Measurements from ENCODE around the gene MCAT. TPM values are rescaled to one million over a fixed set of nuclear protein-coding genes. Genes with fewer than 3 reads are reported as not detected.

MCAT gene
- total and polyA plus RNA-seq, 7 experiments from 2014 or later = 7.1 to 17.9 (median 10.5) TPM

GRCh38 chr22:43085658-43086606 lies 57.3 kb downstream of the MCAT start:
- Histone ChIP-seq H3K27ac (ENCODE audit: low read depth, low read length) (no peak overlapping the region), H3K27me3 (ENCODE audit: control insufficient read depth in 2 of 2, insufficient read depth in 2 of 2, low read length in 2 of 2) (no peaks in the 10 kb centered on the region), H3K4me3 (ENCODE audit: low read length) (no peak overlapping the region), H3K4me1 (ENCODE audit: control insufficient read depth in 2 of 2, insufficient read depth in 2 of 2, low read length in 2 of 2) (peaks cover 8 to 13% of the 10 kb centered on the region in 2 donors), H3K36me3 (ENCODE audit: control insufficient read depth in 2 of 3, insufficient read depth in 3 of 3, low read length in 3 of 3) (no peaks in the 10 kb centered on the region), H3K9me3 (ENCODE audit: control insufficient read depth in 2 of 3, low read length in 3 of 3) (no peaks in the 10 kb centered on the region)
- Mint-ChIP-seq H3K27me3 (no peaks in the 10 kb centered on the region), H3K36me3 (peaks cover 0 to 11% (median 5%) of the 10 kb centered on the region in 5 donors), H3K4me1 (peaks cover 0 to 19% (median 17%) of the 10 kb centered on the region in 7 donors), H3K27ac (peak overlapping the region in 1 of 9 donors; percentile 7), H3K4me3 (peak overlapping the region in 1 of 10 donors; percentile 21), H3K9me3 (no peaks in the 10 kb centered on the region)
- no peak for DNase-seq
- intact Hi-C loops (cut with micrococcal nuclease) = no loop called here
- CTCF ChIA-PET = no interaction called here
- POLR2A ChIA-PET = no interaction called here
- ATAC-seq = no peak

Other genes starting within 250 kb of the MCAT start
- gene PACSIN2, start 128.2 kb downstream of the MCAT start, total RNA-seq = 10 to 100 TPM; 27.6 to 62.5 (median 38.1) TPM
- gene PACSIN2, start 128.2 kb downstream of the MCAT start, polyA plus RNA-seq = 10 to 100 TPM; 26.6 to 36.3 TPM
- 1 to 10 TPM; 4.6 to 7.7 (median 6.9) TPM for gene TTLL1, start 54.0 kb downstream of the MCAT start, total RNA-seq
- 10 to 100 TPM; 10.6 to 16.1 TPM for gene TTLL1, start 54.0 kb downstream of the MCAT start, polyA plus RNA-seq
- gene BIK, start 32.6 kb downstream of the MCAT start, total RNA-seq = 1 to 10 TPM; 1.1 to 2.6 (median 1.4) TPM
- gene BIK, start 32.6 kb downstream of the MCAT start, polyA plus RNA-seq = 1 to 10 TPM; 2.2 to 4.3 TPM
- gene TSPO, start 8.2 kb upstream of the MCAT start, total RNA-seq = 100 to 1,000 TPM in 2 of 5 experiments, 10 to 100 TPM in 3; 56.1 to 190 (median 61.5) TPM
- gene TSPO, start 8.2 kb upstream of the MCAT start, polyA plus RNA-seq = 100 to 1,000 TPM; 341 to 357 TPM
- gene TTLL12, start 43.7 kb upstream of the MCAT start, total RNA-seq = 10 to 100 TPM; 15.6 to 43.7 (median 29.6) TPM
- gene TTLL12, start 43.7 kb upstream of the MCAT start, polyA plus RNA-seq = 10 to 100 TPM; 15.6 to 28.2 TPM
- under 1 TPM in 3 of 5 experiments, not detected in 2; 0.11 to 0.27 (median 0.19) TPM for gene SCUBE1, start 200.0 kb upstream of the MCAT start, total RNA-seq
- not detected for gene SCUBE1, start 200.0 kb upstream of the MCAT start, polyA plus RNA-seq

All from naive thymus-derived CD4-positive, alpha-beta T cell (primary cell).